GM18858 (cell line): ENCODE data around the gene PHLDB3.
"Not testable (repeated sequence)": the region's sequence is repeated elsewhere in the genome, so short reads cannot be mapped to it uniquely, and the experiment has no call there.

Experiments
- ATAC-seq: cut with Tn5 transposase; IDR thresholded peaks from one replicate; pipeline ENCODE4 v1.9.1; 2021; ENCODE audit not compliant: unreplicated experiment

The PHLDB3 gene

GRCh38 chr19:43504426-43505185 lies at the start of gene PHLDB3:
Gene PHLDB3 (minus strand): TSS chr19:43504746. CDS start chr19:43504118, 628 bp downstream.
- no peak for ATAC-seq

GRCh38 chr19:43553656-43554055 lies 49.1 kb upstream of the PHLDB3 start:
- no peak for ATAC-seq

- no peak for ATAC-seq
Measured at GRCh38 chr19:43552616-43553015, 48.1 kb upstream of the PHLDB3 start.

- no peak for ATAC-seq
Measured at GRCh38 chr19:43552198-43552450, 47.6 kb upstream of the PHLDB3 start.

- ATAC-seq: no peak
Measured at GRCh38 chr19:43551399-43552197, 47.1 kb upstream of the PHLDB3 start.

GRCh38 chr19:43548706-43549105 lies 44.2 kb upstream of the PHLDB3 start:
- ATAC-seq: no peak

GRCh38 chr19:43547926-43548325 lies 43.4 kb upstream of the PHLDB3 start:
- not testable (repeated sequence) for ATAC-seq

GRCh38 chr19:43546581-43546980 lies 42.0 kb upstream of the PHLDB3 start:
- ATAC-seq: no peak

- ATAC-seq: no peak
Measured at GRCh38 chr19:43545981-43546380, 41.4 kb upstream of the PHLDB3 start.

- no peak for ATAC-seq
Measured at GRCh38 chr19:43545276-43545675, 40.7 kb upstream of the PHLDB3 start.

GRCh38 chr19:43544077-43544476 lies 39.5 kb upstream of the PHLDB3 start:
- no peak for ATAC-seq

GRCh38 chr19:43541920-43542650 lies 37.5 kb upstream of the PHLDB3 start:
- no peak for ATAC-seq

- no peak for ATAC-seq
Measured at GRCh38 chr19:43540381-43540780, 35.8 kb upstream of the PHLDB3 start.

GRCh38 chr19:43538922-43539321 lies 34.4 kb upstream of the PHLDB3 start:
- no peak for ATAC-seq

GRCh38 chr19:43534816-43535761 lies 30.5 kb upstream of the PHLDB3 start:
- ATAC-seq: no peak

GRCh38 chr19:43534305-43534815 lies 29.8 kb upstream of the PHLDB3 start:
- no peak for ATAC-seq

GRCh38 chr19:43533546-43534304 lies 29.2 kb upstream of the PHLDB3 start:
- peak; percentile 38 for ATAC-seq

- ATAC-seq: peak; percentile 42
Measured at GRCh38 chr19:43532962-43533545, 28.5 kb upstream of the PHLDB3 start, which contains the start of gene ZNF575. Gene ZNF575 (plus strand): TSS chr19:43533188. CDS start chr19:43534423, 1,235 bp downstream.

GRCh38 chr19:43532571-43532961 lies 28.0 kb upstream of the PHLDB3 start:
- ATAC-seq: peak; percentile 12
